Jurkat, Clone E6-1 (cell line): ENCODE data around the gene SAPCD1. TPM values are rescaled to one million over a fixed set of nuclear protein-coding genes. Genes with fewer than 3 reads are reported as not detected.

Experiments
- DNase-seq: peaks from one replicate; pipeline ENCODE4 v3.0.0-alpha.2; 2011; ENCODE audit warnings: low read depth, low spot score
- H3K4me3 ChIP-seq: 2 replicates; pipeline ENCODE4 v1.5.1; 2011; ENCODE audit warnings: mild to moderate bottlenecking, low read length, control low read depth, moderate library complexity
- polyA plus RNA-seq: library from polyadenylated mRNA; unstranded; fragments of >200 nt; gene quantifications from one replicate; pipeline ENCODE4 v1.2.1, GENCODE V29; 2012; ENCODE audit warnings: missing spikeins; ENCODE audit not compliant: insufficient read length, insufficient read depth

SAPCD1 gene
- polyA plus RNA-seq: 16.0 TPM

DNA sequence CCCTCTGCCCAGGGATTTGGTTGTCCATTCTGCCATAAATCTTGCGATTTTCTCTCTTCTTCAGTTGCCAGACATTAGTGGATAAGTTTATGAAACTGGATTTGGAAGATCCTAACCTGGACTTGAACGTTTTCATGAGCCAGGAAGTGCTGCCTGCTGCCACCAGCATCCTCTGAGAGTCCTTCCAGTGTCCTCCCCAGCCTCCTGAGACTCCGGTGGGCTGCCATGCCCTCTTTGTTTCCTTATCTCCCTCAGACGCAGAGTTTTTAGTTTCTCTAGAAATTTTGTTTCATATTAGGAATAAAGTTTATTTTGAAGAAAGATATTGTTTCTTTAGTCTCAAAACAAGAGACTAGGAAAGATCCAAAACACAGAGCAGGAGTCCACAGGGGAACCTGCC is at the start of gene SAPCD1:
Gene SAPCD1 (plus strand): TSS at position 301 of the 400 bp plus-strand sequence. CDS start 399 bp downstream, outside the sequence.
- DNase-seq: no peak
- H3K4me3 ChIP-seq: no peak within 1 kb of the TSS

DNA sequence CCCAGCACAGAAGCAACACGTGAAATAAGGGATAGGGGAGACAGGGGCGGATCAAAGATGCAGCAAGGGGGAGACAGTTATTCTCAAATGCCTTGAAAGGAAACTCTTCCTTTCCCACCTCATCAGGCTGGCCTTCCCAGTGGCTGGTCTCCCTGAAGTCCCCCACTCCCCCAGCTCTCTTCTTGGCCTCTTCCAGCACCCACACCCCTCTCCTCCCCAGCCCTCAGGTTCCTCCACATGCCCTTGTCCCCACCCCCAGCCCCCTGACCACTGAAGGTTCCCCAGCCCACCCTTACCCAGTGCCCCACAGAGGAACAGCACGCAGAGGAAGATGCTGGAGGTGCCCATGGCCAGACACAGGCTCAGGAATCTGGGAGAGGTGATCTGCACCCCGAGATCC is 49.0 kb upstream of the SAPCD1 start:
- no peak overlapping the region for H3K4me3 ChIP-seq
- no peak for DNase-seq

DNA sequence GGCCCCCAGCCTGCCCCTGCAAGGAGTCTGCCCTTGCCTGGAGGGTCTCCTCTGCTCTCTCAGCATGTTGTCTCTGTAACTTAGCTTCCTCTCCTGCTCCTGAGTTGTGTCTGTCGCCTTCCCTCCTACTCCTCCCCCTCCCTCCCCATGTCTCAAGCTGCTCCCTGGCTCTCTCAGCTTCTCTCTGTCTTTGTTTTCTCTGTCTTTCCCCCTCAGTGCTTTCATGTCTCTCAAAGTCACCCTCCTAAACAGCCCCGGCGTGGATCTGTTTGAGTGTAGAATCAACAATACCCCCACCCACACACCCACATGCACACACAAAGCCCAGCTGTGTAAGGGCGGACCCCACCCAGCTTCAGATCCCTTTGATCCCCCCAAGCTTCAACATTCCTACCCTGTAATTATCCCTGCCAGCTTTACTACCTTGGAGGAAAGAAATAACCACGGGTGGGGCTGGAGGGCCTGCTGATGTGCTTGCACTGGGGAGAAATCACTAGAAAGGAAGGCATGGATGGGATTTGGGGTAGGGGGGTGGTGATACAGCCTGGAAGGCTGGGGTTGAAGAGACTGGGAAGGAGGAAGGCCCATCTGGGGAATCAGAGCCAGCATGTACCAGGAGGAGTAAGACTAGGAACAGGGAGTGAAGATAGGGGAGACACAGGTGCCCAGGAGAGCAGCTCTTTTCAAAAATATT is 48.3 kb upstream of the SAPCD1 start:
- H3K4me3 ChIP-seq: no peak overlapping the region
- DNase-seq: no peak

DNA sequence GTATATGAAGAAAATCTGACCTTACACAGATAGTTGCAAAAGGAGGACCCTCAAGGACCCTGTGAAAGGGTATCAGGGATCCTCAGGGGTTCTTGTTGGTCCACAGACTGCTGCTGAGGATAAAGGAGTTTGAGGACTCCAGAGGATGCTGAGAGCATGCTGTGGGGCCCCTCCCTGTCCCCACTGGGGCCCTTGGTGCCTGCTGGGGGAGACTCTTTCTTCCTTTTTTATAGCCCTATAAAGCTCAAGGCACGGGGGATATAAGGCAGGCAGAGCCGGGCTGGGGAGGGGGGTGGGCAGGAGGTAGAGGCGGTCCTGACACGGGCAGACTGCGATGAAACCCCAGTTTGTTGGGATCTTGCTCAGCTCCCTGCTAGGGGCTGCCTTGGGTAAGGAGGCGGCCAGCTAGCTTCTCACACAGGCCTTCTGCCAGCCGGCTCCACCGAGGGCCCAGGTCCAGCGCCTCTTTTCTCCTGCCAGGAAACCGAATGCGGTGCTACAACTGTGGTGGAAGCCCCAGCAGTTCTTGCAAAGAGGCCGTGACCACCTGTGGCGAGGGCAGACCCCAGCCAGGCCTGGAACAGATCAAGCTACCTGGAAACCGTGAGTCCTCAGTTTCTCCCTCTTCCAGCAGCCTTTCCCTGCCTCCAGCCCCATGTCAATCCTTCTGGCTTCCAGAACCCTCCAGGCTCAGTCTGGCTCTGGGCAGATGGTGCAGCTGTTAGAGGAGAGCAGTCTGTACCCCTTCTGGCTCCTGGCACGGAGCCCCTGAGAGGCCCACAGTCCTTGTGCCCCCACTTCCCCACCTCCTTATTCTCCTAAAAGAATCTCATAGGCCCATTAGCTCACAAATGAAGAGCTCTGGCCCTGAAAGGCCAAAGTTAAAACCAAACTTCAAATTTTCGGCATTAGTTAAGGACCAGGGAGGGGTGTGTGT is 47.2 kb upstream of the SAPCD1 start, which contains the start of gene LY6G6D:
Gene LY6G6D (plus strand): TSS at position 327 of the 937 bp plus-strand sequence. CDS start 8 bp downstream, at position 335.
- DNase-seq: no peak
- no peak within 1 kb of the TSS for H3K4me3 ChIP-seq

DNA sequence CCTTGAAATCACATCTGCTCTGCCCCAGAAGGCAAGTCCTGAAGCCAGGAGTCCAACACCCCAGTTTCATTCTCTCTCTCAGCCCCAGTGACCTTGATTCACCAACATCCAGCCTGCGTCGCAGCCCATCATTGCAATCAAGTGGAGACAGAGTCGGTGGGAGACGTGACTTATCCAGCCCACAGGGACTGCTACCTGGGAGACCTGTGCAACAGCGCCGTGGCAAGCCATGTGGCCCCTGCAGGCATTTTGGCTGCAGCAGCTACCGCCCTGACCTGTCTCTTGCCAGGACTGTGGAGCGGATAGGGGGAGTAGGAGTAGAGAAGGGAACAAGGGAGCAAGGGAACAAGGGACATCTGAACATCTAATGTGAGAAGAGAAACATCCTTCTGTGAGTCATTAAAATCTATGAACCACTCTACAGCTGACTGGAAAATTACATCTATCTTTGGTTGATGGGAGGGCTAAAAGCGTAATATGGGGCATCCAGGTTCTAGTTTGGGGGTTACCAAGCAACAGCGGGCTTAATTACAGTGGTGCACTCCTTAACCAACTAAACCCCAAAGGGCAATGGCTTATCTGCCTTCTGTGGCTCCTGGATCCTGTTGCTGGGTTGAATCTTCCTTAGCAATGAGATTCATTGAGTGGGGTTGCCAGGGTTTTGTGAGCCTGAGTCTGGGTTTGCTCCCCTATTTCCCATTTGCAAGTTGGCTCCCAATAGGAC is 44.8 kb upstream of the SAPCD1 start:
- no peak overlapping the region for H3K4me3 ChIP-seq
- DNase-seq: no peak

DNA sequence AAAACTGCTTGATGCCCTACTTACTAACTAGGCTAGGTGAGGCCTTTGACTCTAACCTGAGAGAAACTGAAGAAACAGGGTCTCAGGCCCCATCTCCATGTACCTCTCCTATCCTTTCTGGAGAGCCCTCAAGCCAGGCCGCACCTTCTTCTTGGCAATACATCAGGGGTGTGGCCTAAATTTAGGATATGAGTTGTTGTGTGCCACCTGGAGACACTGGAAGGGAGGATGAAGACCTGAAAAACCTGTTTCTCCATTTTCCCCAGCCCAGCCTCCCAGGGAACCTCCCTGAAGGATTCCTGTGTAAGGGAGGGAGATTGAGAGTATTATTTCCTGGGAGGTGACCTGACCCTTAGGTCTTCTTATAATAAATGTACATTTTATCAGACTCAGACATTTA is 44.2 kb upstream of the SAPCD1 start:
- H3K4me3 ChIP-seq: no peak overlapping the region
- DNase-seq: no peak

DNA sequence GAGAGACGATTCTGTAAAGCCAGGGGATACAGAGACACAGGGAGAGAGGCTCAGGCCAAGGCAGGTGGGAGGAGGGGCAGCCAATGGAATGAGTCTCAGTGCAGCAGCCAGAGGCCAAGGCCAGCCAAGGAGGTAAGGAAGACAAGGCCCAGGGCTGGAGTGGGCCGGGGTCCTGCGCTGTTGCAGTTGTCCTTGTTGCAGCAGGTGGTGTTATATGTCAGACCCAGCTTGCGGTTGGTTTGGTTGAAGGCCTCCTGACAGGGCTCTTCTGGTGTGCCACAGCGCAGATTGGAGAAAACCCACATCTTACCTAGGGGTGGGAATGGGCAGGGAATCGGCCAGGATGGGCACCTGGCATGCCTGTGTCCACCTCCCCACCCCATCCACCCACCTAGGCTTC is 43.5 kb upstream of the SAPCD1 start:
- DNase-seq: no peak
- no peak overlapping the region for H3K4me3 ChIP-seq

DNA sequence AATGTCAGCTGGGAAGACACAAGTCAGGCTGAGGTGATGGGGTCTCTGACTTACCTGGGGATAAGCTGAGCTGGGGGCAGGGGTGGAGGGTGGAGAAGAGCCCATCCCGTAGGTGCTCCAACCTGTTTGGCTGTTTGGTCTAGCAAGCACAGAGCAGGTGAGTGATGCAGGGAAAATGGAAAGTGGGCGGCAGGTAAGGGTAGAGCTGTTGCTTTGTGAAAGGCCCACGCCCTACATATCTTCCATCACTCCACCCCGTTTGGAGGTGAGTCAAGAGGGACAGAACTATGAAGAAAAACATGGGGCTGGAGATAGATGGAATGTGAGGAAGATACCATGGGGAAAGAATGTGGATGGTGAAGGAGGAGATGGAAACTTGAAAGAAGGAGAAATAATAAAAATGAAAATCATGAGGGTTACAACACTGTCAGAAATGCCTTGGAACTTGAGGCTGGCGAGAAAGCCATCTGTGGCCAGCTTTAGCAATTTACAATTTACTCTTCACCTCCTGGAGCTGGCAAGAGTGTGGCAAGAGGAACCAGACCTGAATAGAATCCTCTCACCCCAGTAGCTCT is 42.2 kb upstream of the SAPCD1 start:
- no peak for DNase-seq
- H3K4me3 ChIP-seq: no peak overlapping the region

DNA sequence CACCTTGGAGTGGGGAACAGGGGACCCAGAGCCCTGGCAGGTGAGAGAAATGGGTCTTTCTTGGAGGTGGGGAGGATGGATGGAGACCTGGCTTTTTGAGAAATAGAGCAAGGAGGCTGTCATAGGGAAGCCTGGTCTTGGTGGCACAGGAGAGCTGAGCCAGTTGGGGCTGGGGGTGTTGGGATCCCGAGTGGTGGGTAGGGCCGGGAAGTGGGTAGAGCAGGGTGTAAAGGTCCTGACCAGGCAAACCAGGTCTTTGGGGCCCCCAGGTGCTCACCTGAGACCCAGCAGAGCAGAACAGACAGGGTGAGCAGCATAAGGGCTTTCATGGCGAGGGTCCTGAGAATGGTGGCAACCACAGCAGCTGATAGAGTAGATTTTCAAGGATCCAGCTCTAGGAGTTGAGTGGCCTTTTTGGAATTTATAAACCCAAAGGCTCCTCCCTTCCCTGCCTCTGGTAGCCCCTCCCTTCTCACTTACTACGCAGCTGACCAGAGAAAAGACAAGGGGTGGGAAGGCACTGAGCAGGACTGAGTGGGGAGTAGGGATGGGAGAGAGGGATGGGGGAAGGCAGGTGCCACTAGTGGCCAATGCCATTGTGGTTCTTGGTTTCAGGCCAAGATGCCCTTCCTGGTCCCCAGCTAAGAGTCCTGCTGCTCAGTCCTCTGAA is 41.0 kb upstream of the SAPCD1 start, which contains the start of gene LY6G6C:
Gene LY6G6C (minus strand): TSS at position 396 of the 670 bp plus-strand sequence. CDS start 67 bp downstream, at position 329.
- no peak within 1 kb of the TSS for H3K4me3 ChIP-seq
- no peak for DNase-seq

DNA sequence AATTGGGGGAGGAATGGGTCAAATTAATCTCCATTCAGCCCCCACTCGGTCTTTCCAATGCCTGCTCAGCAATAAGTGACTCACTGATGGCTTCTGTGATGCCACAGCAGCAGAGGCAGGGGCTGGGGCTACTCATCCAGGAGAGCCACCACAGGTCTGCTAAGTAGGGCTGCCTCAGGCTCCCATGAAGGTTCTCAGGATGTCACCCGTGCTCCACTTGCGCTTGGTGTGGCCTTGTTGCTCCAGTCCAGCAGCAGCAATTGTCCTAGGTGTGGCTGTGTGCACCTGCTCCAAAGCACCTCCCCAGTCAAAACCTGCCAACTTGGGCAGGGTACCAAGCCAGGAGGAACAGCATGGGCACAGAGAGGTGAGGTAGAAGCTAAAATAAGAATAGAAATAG is 40.3 kb upstream of the SAPCD1 start:
- no peak for DNase-seq
- H3K4me3 ChIP-seq: no peak overlapping the region

DNA sequence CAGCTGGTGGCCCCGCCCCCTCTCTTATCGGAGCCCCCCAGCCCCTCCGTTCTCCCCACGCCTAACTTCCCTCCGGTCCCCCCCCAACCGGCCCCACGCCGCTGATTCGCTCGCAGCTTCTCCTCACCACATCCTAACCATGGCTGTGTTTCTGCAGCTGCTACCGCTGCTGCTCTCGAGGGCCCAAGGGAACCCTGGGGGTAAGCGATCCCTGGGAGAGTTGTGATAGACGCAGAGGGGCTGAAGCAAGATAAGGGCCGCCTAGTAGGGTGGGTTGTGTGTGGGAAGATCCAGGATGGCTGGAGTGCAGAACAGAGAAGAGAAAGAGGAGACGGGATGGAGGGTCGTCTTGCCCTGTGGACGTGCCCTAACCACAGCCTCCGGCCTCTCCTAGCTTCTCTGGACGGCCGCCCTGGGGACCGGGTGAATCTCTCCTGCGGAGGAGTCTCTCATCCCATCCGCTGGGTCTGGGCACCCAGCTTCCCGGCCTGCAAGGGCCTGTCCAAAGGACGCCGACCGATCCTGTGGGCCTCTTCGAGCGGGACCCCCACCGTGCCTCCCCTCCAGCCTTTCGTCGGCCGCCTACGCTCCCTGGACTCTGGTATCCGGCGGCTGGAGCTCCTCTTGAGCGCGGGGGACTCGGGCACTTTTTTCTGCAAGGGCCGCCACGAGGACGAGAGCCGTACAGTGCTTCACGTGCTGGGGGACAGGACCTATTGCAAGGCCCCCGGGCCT is 39.0 kb upstream of the SAPCD1 start, which contains the start of gene MPIG6B:
Gene MPIG6B (plus strand): TSS at position 129 of the 735 bp plus-strand sequence. CDS start 11 bp downstream, at position 140.
- peak; percentile 72 for DNase-seq
- no peak within 1 kb of the TSS for H3K4me3 ChIP-seq

DNA sequence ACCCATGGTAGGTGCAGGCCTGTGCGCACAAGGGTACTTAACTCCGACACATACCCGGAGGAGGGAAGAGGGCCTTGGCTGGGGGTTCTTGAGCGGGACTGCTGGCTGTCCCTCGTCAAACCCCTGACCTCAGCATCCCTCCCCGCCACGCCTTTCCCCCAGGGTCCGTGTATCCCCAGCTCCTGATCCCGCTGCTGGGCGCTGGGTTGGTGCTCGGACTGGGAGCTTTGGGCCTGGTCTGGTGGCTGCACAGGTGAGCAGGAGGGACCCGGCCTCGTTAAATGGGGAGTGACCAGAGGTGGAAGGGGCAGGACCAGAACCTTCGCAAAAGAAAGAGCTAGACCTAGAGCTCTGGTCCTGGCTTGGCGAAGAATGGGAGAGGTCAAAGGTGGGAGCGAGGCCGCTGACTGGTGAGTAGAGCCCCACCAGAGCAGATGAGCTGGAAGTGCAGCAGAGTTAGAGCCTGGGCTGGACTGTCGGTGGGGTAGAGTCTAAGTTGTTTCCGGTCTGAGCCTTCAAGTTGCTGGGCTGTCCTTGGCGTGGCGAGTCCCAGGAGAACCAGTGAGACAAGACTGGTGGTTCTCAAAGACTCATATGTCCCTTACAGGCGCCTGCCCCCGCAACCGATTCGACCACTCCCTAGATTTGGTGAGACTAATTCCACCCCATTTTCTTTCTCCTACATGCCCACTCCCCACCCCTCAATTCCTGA is 38.3 kb upstream of the SAPCD1 start:
- DNase-seq: no peak
- no peak overlapping the region for H3K4me3 ChIP-seq

DNA sequence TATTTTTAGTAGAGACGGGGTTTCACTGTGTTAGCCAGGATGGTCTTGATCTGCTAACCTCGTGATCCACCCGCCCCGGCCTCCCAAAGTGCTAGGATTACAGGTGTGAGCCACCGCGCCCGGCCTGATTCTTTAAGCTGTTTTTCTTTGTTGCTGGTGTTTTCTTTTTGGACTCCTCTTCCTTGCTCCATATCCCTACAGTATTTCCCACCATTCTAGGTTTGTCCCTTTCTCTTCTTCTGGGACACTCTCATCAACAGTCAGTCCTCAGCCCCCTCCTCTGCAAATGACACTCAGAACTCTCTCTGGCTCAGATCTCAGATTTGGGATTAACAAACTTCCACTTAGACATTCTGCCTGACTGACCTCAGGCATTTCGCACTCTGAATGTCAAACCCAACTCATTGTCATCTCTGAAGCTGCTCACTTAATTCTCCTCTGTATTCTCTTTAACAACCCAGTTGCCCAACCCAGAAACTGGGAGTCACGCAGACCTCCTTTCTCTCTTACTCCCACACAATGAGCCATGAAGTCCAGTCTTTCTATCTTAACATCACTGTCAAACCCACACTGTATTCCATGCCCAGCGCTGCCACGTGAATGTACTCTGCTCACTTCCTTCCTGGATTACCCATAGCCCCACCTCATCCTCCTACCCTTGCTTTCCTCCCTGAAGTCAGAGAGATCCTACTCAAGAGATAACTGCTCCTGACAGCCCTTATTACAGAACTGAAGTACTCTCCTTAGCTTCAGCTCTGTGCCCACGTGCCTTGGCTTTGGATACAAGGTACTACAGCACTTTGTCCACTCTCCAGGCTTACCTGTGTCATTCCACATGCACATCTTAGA is 36.7 kb upstream of the SAPCD1 start:
- DNase-seq: no peak
- H3K4me3 ChIP-seq: no peak overlapping the region

DNA sequence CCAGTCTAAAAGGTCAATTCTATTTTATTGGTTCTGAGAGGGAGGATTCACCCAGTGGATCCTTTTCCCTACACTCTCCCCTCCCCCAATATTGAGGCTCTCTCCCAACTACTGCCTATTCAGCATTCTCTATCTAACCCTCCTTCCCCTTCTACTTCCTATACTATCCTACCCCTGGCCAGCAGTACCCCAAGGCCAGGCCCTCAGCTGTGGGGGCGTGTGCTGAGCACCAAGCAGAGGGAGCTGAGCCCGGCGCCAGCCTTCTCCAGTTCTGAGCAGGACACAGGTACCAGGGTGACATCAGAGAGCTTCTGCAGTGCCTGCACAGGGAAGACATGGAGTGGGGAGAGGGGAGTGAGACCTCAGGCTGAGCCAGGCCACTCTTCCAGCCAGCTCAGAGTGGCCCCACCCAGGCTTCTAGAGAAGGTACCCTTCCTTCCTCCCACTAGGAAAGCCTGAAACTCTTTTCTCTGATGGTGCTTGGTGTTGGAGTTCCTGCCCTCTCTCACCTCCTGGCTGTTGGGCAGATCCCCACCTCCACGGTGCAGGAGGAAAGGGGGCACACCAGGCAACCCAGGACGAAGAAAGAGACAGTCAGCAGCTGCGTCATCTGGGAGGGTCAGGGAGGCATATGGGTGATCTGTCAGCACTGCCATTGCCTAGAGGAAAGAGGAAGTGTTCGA is 35.3 kb upstream of the SAPCD1 start:
- no peak overlapping the region for H3K4me3 ChIP-seq
- DNase-seq: no peak

DNA sequence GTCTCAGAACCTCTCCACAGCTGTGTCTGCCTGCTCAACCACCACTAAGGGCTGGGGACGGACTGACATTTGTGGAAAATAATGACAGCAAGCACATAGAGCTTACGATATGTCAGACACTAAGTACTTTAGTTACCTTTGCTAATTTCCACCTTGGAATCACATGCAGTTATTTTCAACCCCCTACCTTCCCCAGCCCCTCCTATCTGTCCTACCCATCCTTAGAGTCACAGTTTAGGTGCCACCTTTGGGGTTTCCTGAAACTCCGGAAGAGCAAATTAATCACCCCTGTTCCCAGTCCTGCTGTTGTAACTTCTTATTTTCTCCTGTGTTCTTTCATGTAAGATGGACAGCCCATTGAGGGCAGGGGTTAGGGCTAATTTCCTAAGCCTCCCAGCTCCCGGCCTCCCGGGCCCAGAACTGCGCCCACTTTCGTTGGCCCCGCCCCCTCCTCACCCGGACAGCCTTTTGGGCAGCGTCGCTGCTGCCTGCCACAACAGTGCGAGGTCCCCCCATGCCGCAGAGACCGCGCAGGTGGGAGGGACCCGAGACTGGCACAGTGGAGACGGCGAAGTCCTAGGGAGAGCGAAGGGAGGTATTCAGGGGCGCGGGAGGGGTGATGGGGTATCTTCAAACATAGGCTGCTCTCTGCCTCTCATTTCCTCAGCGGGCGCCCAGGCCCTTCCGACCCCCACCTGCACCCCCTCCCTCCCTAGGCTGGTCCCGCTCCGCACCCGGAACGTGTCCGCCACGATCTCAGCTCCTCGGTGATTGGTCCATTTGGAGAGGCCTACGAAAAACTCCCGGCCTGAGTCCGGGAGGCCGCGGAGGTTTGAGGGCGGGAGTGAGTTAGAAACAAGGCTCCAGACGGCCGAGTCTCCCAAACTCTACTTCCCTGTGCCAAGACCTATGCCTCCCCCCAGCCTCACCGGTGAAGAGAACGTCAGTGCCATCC is 34.5 kb upstream of the SAPCD1 start:
- no peak overlapping the region for H3K4me3 ChIP-seq

More for the DNA sequence above, 34.5 kb upstream of the SAPCD1 start:
- DNase-seq: peak; percentile 46
